Neutrophil (primary cell): ENCODE measurements around the gene CPXM2.

Experiments used
- H3K27ac ChIP-seq: fragments of 200-600 bp; sonication (generic); 2 replicates; pipeline ENCODE4 v1.5.1; 2016; ENCODE audit warnings: mild to moderate bottlenecking, moderate library complexity
- H3K27me3 ChIP-seq: fragments of 200-600 bp; sonication (generic); 2 replicates; pipeline ENCODE4 v1.6.0; 2016; ENCODE audit warnings: mild to moderate bottlenecking
- H3K36me3 ChIP-seq: fragments of 200-600 bp; sonication (generic); 2 replicates; pipeline ENCODE4 v1.5.1; 2017
- H3K4me1 ChIP-seq, 2 experiments: fragments of 200-600 bp in 1 of 2; sonication (generic) in 1 of 2; 1 replicate in 1 of 2; 2 replicates in 1 of 2; pipeline versions ENCODE4 v1.5.1 to v1.6.1; 2013 to 2016; ENCODE audit warnings: low read depth in 1 of 2, low read length in 1 of 2, mild to moderate bottlenecking in 1 of 2, moderate library complexity in 1 of 2; ENCODE audit not compliant: control insufficient read depth in 1 of 2, insufficient read depth in 1 of 2
- H3K4me3 ChIP-seq, 2 experiments: fragments of 200-600 bp in 1 of 2; sonication (generic) in 1 of 2; 1 replicate in 1 of 2; 2 replicates in 1 of 2; pipeline ENCODE4 v1.5.1; 2013 to 2016; ENCODE audit warnings: low read depth in 1 of 2, low read length in 1 of 2, mild to moderate bottlenecking in 1 of 2, moderate library complexity in 1 of 2
- H3K9me3 ChIP-seq: fragments of 200-600 bp; sonication (generic); 2 replicates; pipeline ENCODE4 v1.5.1; 2016
- CTCF ChIP-seq: fragments of 200-600 bp; sonication (generic); IDR thresholded peaks from 2 replicates; pipeline ENCODE4 v1.5.1; 2016; ENCODE audit warnings: antibody characterized with exemption

The CPXM2 gene

DNA sequence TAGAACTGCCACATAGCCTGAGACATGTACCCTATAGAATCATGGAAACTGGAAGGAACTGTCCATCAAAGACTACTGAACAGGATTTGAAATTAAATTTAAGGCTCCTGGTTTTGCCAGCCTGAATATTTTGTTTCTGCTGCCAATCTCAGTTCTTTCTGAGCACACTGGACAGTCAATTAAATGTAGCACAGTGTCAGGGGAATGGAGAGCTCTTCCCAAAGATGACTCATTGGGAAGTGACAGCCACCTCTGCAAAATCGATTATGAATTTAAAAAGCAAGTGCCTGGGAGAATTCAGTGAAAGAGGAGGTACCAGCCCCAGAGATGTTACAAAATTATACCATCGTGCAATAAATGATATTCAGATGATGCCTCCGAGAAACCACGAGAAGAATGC is 47.8 kb downstream of the CPXM2 start:
- H3K27me3 ChIP-seq = peaks cover 3% of the 10 kb centered on the region
- H3K9me3 ChIP-seq = no peaks in the 10 kb centered on the region
- H3K27ac ChIP-seq = no peak overlapping the region
- H3K4me3 ChIP-seq = no peak overlapping the region
- TF ChIP-seq CTCF = no peak
- no peaks in the 10 kb centered on the region for H3K36me3 ChIP-seq
- no peaks in the 10 kb centered on the region for H3K4me1 ChIP-seq

- no peak for TF ChIP-seq CTCF
- H3K27me3 ChIP-seq = peaks cover 3% of the 10 kb centered on the region
- no peak overlapping the region for H3K4me3 ChIP-seq
- H3K9me3 ChIP-seq = no peaks in the 10 kb centered on the region
- H3K36me3 ChIP-seq = no peaks in the 10 kb centered on the region
- H3K27ac ChIP-seq = no peak overlapping the region
- no peaks in the 10 kb centered on the region for H3K4me1 ChIP-seq
These were observed 48.8 kb downstream of the CPXM2 start for GRCh38 chr10:123842692-123843385.

DNA sequence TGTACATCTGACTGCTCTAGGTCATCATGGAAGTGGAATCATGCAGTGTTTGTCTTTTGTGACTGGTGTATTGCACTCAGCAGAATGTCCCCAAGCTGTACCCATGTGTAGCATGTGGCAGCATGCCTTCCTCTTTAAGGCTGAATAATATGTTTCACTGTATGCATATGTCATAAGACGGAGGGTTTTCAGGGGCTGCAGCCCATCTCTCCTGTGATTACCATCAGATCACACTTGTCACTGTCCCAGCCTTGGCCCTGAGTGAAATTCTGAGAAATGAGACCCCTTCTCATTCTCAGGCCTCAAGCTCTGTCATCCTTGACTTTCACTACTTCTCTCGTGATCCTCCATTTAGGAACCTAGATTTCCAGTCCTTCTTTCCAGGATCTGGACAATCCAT is 50.0 kb downstream of the CPXM2 start:
- Histone ChIP-seq H3K4me1 (no peaks in the 10 kb centered on the region), H3K27ac (no peak overlapping the region), H3K9me3 (no peaks in the 10 kb centered on the region), H3K4me3 (no peak overlapping the region), H3K27me3 (peaks cover 3% of the 10 kb centered on the region), H3K36me3 (no peaks in the 10 kb centered on the region)
- TF ChIP-seq CTCF = no peak

DNA sequence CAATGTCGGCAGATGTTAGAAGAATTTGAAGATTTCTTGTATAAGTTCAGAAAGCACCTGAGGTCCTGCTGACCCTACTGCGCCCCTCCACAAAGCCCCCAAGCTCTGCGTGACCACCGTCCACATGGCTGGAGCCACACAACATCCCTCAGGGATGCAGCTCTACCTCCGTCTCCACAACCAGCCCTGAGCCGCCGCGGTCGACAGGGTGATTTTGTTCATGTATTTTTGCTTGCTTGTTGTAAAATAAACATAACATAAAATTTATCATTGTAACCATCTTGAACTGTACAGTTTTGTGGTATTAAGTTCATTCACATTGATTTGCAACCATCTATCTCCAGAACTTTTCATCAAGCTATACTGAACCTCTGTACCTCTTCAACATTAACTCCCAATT is 50.5 kb downstream of the CPXM2 start:
- Histone ChIP-seq H3K27ac (no peak overlapping the region), H3K9me3 (no peaks in the 10 kb centered on the region), H3K36me3 (no peaks in the 10 kb centered on the region), H3K4me3 (no peak overlapping the region), H3K27me3 (peaks cover 3% of the 10 kb centered on the region), H3K4me1 (no peaks in the 10 kb centered on the region)
- TF ChIP-seq CTCF = no peak

- Histone ChIP-seq H3K9me3 (no peaks in the 10 kb centered on the region), H3K27ac (no peak overlapping the region), H3K27me3 (peaks cover 3% of the 10 kb centered on the region), H3K36me3 (no peaks in the 10 kb centered on the region), H3K4me3 (no peak overlapping the region), H3K4me1 (no peaks in the 10 kb centered on the region)
- no peak for TF ChIP-seq CTCF
These were observed 50.9 kb downstream of the CPXM2 start for GRCh38 chr10:123840714-123841113.
